ENCODE data around the gene ARHGAP23. TPM values are rescaled to one million over a fixed set of nuclear protein-coding genes. Genes with fewer than 3 reads are reported as not detected.
"Not testable (repeated sequence)": the region's sequence is repeated elsewhere in the genome, so short reads cannot be mapped to it uniquely, and the experiment has no call there.

ARHGAP23 gene
- total RNA-seq, 5 donors from 2014 or later (not counting 1 experiment from before 2014, with no cell fraction given): 0.40 to 1.2 (median 0.61) TPM

DNA sequence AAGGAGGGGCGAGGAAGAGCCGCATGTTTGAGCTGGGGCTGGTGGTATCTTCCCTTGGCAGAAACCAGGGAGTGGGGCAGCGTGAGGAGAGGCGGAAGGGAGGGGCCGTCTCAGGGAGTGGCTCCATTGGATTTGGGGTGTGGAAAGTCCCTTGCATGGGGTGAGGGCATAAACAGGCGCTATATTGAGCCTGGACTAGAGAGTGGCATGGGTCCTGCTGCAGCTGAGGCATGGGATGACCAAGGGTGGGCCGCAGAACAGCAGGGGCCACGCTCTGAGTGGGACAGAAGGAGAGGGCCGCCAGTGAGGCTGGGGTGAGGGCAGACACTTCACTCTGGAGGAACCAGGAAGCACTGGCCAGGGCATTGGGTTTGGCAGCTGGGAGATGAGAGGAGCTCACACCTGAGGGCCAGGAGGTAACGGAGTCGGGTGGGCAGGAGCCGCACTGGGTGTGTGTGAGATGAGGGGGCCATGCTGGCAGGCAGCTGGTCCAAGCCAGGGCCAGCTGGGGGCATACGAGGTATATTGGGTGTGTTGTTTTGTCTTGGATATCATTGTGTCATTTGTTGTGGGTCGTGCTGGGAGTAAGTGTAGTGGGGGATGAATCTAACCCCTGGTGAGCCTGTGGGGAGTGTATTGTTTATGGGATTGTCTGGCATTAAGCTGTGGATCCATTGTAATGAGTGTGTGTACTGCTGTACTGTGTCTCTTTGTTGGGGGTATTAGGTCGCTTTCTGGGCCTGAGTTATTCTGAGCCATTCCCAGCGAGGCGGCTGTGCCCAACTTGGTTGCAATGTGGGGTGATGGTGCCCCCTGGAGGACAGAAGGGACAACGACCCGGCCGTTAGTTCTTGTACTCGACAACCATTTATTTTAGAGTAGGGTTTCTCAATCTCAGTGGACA, 56.2 kb downstream of the ARHGAP23 start:
- H3K36me3 ChIP-seq (ENCODE audit: control insufficient read depth in 2 of 2, extremely low read depth in 1 of 2, insufficient read depth in 1 of 2, low read length in 1 of 2); H3K27me3 ChIP-seq (replicated peaks in 1 of 2; ENCODE audit: control insufficient read depth in 2 of 2, extremely low read depth in 1 of 2, insufficient read depth in 2 of 2, low read length in 1 of 2); H3K4me3 Mint-ChIP-seq; H3K4me1 ChIP-seq (ENCODE audit: control insufficient read depth in 1 of 2, extremely low read depth in 1 of 2, insufficient read depth in 2 of 2, low read length in 2 of 2); H3K36me3 Mint-ChIP-seq; H3K9me3 Mint-ChIP-seq; H3K9me3 ChIP-seq; H3K27ac ChIP-seq (ENCODE audit: low read length); CTCF ChIA-PET; H3K27ac Mint-ChIP-seq; H3K4me3 ChIP-seq (ENCODE audit: control insufficient read depth in 1 of 2, extremely low read depth in 1 of 2, low read length in 1 of 2); POLR2A ChIA-PET; H3K27me3 Mint-ChIP-seq: not testable (repeated sequence)
- peaks cover 8 to 12% (median 9%) of the 10 kb centered on the region in 3 donors for H3K4me1 Mint-ChIP-seq
- ATAC-seq (replicated peaks in 1 of 4) (peak; percentile 57 to 80 (median 68)), DNase-seq (peak in 34 of 35 experiments; percentile 16 to 64 (median 46))
- 60% methylated on average over 18 of the region's 21 CpGs for WGBS (ENCODE audit: insufficient coverage)

DNA sequence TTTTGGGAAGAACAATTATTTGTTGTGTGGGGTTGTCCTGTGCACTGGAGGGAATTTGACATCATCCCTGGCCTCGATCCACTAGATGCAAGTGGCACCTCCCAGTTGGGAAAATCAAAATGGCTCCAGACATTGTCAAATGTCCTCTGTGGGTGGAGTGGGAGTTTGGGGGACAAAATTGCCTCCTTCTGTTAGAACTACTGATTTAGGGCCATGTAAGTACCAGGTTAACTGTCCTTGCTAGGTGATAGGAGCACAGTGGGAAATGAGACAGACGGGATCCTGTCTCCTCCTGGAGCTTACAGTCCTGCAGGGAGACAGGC, 56.8 kb downstream of the ARHGAP23 start:
- H3K9me3 Mint-ChIP-seq: no peaks in the 10 kb centered on the region
- POLR2A ChIA-PET: no interaction called here
- H3K27me3 ChIP-seq (replicated peaks in 1 of 2; ENCODE audit: control insufficient read depth in 2 of 2, extremely low read depth in 1 of 2, insufficient read depth in 2 of 2, low read length in 1 of 2): peaks cover 0 to 12% of the 10 kb centered on the region in 2 experiments
- no peak overlapping the region for H3K4me3 Mint-ChIP-seq
- no peaks in the 10 kb centered on the region for H3K36me3 Mint-ChIP-seq
- H3K36me3 ChIP-seq (ENCODE audit: control insufficient read depth in 2 of 2, extremely low read depth in 1 of 2, insufficient read depth in 1 of 2, low read length in 1 of 2): no peaks in the 10 kb centered on the region
- no peak overlapping the region for H3K27ac ChIP-seq (ENCODE audit: low read length)
- peak overlapping the region in 1 of 2 donors; percentile 20 for H3K27ac Mint-ChIP-seq
- no peak overlapping the region for H3K4me3 ChIP-seq (ENCODE audit: control insufficient read depth in 1 of 2, extremely low read depth in 1 of 2, low read length in 1 of 2)
- DNase-seq: no peak
- 31% methylated on average over 2 of the region's 2 CpGs for WGBS (ENCODE audit: insufficient coverage)
- peaks cover 0 to 2% of the 10 kb centered on the region in 2 donors for H3K27me3 Mint-ChIP-seq
- CTCF ChIA-PET: interaction anchor here in 1 of 2 donors (0.7 kb wide), 1 partner anchor 60 kb away, joined by 6 read pairs; no protein-coding TSS in a partner anchor
- H3K4me1 ChIP-seq (ENCODE audit: control insufficient read depth in 1 of 2, extremely low read depth in 1 of 2, insufficient read depth in 2 of 2, low read length in 2 of 2): peaks cover 0 to 4% of the 10 kb centered on the region in 2 experiments
- peaks cover 8 to 12% (median 9%) of the 10 kb centered on the region in 3 donors for H3K4me1 Mint-ChIP-seq
- no peak for ATAC-seq (replicated peaks in 1 of 4)
- H3K9me3 ChIP-seq: no peaks in the 10 kb centered on the region

DNA sequence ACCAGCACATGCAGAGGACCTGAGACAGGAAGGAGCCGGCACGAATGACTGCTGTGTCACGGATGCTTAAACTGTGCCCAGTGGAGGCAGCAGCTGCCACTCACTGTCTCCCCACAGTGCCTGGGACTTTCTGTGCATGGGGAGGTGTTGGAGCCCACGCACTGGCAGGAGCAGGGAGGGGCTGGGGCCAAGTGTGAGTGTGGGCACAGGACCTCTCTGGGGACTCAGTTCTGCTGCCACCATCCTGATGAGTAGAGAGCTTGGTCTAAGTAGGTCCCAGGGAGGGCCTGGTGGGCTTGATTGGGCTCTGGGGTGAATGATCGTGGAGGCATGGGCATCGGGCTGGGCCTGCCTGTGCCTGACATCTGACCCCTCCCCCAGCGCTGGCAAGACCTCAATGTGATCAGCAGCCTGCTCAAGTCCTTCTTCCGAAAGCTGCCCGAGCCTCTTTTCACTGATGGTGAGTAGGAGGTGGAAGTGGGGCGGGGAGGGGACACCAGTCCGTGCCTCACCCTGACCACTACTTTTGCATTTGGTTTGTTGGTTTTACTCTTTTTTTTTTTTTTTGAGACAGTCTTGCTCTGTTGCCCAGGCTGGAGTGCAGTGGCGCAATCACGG, 57.5 kb downstream of the ARHGAP23 start:
- 50% methylated on average over 4 of the region's 13 CpGs for WGBS (ENCODE audit: insufficient coverage)

DNA sequence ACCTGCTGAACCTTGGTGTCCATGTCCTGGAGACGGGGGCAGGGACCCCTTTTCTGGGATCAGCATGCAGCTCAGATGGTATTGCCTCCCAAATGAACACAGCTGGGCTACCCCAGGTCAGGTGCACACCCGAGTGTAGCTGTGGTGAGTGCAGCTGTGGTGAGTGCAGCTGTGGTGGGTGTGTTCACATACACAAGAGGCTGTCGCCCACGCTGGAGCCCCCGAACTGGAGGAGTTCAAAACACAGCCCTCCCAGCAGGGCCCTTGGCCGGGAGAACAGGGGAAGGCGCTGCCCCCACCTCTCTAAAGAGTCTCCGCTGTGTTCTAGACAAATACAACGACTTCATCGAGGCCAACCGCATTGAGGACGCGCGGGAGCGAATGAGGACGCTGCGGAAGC, 61.5 kb downstream of the ARHGAP23 start:
- H3K36me3 Mint-ChIP-seq; ATAC-seq (replicated peaks in 1 of 4); POLR2A ChIA-PET; H3K27me3 Mint-ChIP-seq; H3K4me3 Mint-ChIP-seq; H3K4me1 ChIP-seq (ENCODE audit: control insufficient read depth in 1 of 2, extremely low read depth in 1 of 2, insufficient read depth in 2 of 2, low read length in 2 of 2); CTCF ChIA-PET; H3K4me3 ChIP-seq (ENCODE audit: control insufficient read depth in 1 of 2, extremely low read depth in 1 of 2, low read length in 1 of 2); H3K27ac Mint-ChIP-seq; H3K27ac ChIP-seq (ENCODE audit: low read length); H3K9me3 ChIP-seq; H3K36me3 ChIP-seq (ENCODE audit: control insufficient read depth in 2 of 2, extremely low read depth in 1 of 2, insufficient read depth in 1 of 2, low read length in 1 of 2); H3K9me3 Mint-ChIP-seq; DNase-seq: not testable (repeated sequence)
- peaks cover 8 to 11% (median 9%) of the 10 kb centered on the region in 3 donors for H3K4me1 Mint-ChIP-seq
- WGBS (ENCODE audit: insufficient coverage): 62% methylated on average over 6 of the region's 17 CpGs
- H3K27me3 ChIP-seq (replicated peaks in 1 of 2; ENCODE audit: control insufficient read depth in 2 of 2, extremely low read depth in 1 of 2, insufficient read depth in 2 of 2, low read length in 1 of 2): peaks cover 0 to 30% of the 10 kb centered on the region in 2 experiments

More for the DNA sequence above, 57.5 kb downstream of the ARHGAP23 start:
- H3K27ac ChIP-seq (ENCODE audit: low read length); POLR2A ChIA-PET; H3K9me3 Mint-ChIP-seq; H3K4me3 Mint-ChIP-seq; H3K4me3 ChIP-seq (ENCODE audit: control insufficient read depth in 1 of 2, extremely low read depth in 1 of 2, low read length in 1 of 2); H3K36me3 ChIP-seq (ENCODE audit: control insufficient read depth in 2 of 2, extremely low read depth in 1 of 2, insufficient read depth in 1 of 2, low read length in 1 of 2); H3K4me1 ChIP-seq (ENCODE audit: control insufficient read depth in 1 of 2, extremely low read depth in 1 of 2, insufficient read depth in 2 of 2, low read length in 2 of 2); H3K36me3 Mint-ChIP-seq; H3K27me3 Mint-ChIP-seq; H3K9me3 ChIP-seq: not testable (repeated sequence)
- peak in 1 of 4 experiments; percentile 40 for ATAC-seq (replicated peaks in 1 of 4)
- peaks cover 8 to 12% (median 9%) of the 10 kb centered on the region in 3 donors for H3K4me1 Mint-ChIP-seq
- CTCF ChIA-PET: interaction anchor here (0.6 to 0.7 kb wide), 5 partner anchors 60 to 178 kb away, joined by 3 to 6 read pairs (median 4); no protein-coding TSS in a partner anchor
- peak overlapping the region in 1 of 2 donors; percentile 20 for H3K27ac Mint-ChIP-seq
- peaks cover 0 to 13% of the 10 kb centered on the region in 2 experiments for H3K27me3 ChIP-seq (replicated peaks in 1 of 2; ENCODE audit: control insufficient read depth in 2 of 2, extremely low read depth in 1 of 2, insufficient read depth in 2 of 2, low read length in 1 of 2)
- DNase-seq: peak in 20 of 35 experiments; percentile 6 to 52 (median 17)

DNA sequence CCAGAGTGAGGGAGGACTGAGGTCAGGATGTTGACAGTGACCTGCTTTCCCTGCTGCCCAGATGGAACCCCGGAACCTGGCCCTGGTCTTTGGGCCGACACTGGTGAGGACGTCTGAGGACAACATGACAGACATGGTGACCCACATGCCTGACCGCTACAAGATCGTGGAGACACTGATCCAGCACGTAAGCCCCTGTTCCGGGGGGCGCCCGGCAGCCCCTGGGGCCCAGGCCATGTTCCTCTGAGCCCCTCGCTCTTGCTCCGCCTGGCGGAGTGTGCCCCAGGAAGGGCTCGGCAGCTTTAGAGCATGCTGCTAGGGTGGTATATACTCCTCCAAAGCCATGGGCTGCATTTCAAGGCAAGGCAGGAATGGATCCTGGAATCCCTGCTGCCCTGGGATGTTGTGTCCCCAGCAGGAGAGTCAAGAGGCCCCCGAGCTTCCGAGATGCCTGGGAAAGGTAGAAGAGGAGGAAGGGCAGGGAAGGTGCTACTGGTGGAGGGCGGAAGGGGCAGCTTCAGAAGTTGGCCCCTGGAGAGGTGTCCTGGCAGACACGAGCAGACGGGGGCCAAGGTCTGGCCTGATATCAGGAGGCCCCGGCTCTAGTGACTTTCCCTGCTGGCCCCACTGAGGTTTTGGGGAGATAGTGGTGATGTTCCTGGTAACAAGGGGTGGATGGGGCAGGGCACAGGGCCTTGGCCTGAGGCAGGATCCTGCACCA, 63.2 kb downstream of the ARHGAP23 start:
- H3K27ac ChIP-seq (ENCODE audit: low read length); DNase-seq; H3K4me3 Mint-ChIP-seq; H3K9me3 ChIP-seq; H3K27me3 Mint-ChIP-seq; H3K9me3 Mint-ChIP-seq; ATAC-seq (replicated peaks in 1 of 4); H3K36me3 Mint-ChIP-seq; CTCF ChIA-PET; H3K27ac Mint-ChIP-seq; POLR2A ChIA-PET; H3K4me1 ChIP-seq (ENCODE audit: control insufficient read depth in 1 of 2, extremely low read depth in 1 of 2, insufficient read depth in 2 of 2, low read length in 2 of 2); H3K4me1 Mint-ChIP-seq; H3K36me3 ChIP-seq (ENCODE audit: control insufficient read depth in 2 of 2, extremely low read depth in 1 of 2, insufficient read depth in 1 of 2, low read length in 1 of 2); H3K4me3 ChIP-seq (ENCODE audit: control insufficient read depth in 1 of 2, extremely low read depth in 1 of 2, low read length in 1 of 2): not testable (repeated sequence)
- 87% methylated on average over 17 of the region's 19 CpGs for WGBS (ENCODE audit: insufficient coverage)
- peaks cover 0 to 23% of the 10 kb centered on the region in 2 experiments for H3K27me3 ChIP-seq (replicated peaks in 1 of 2; ENCODE audit: control insufficient read depth in 2 of 2, extremely low read depth in 1 of 2, insufficient read depth in 2 of 2, low read length in 1 of 2)

All from T-cell (primary cell).